Stimulated activated CD4-positive, alpha-beta T cell treated with anti-CD3 and anti-CD28 coated beads, TNF-alpha, amount 100 ng/mL, for 1 hour (primary cell): ENCODE results near the gene RGS10.

Experiments
- DNase-seq, 3 donors: peaks; one replicate each; pipeline ENCODE4 v3.0.0-alpha.2; 2020; ENCODE audit warnings: low read depth in 3 of 3, low spot score in 1 of 3

Gene RGS10

DNA sequence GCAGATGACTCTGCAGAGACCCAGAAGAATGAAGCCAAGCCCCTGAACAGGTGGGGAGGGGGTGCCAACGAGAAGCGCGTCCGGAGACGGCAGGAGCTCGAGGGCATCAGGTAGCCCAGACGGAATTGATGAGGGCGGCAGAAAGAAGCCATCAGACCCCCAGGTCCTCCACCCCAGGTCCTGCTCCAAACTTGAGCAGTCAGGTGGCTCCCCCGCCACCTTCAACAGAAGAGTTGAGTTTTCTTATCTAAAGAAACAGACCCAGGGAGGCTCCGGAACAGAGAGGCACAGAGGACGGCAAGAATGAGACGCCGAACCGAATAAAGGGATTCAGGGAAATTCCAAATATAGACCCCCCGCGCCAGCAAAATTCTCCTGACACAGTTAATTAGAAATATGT, 22.2 kb downstream of the RGS10 start:
- DNase-seq = no peak

GRCh38 chr10:119518936-119519335, 23.6 kb downstream of the RGS10 start:
- no peak for DNase-seq

DNA sequence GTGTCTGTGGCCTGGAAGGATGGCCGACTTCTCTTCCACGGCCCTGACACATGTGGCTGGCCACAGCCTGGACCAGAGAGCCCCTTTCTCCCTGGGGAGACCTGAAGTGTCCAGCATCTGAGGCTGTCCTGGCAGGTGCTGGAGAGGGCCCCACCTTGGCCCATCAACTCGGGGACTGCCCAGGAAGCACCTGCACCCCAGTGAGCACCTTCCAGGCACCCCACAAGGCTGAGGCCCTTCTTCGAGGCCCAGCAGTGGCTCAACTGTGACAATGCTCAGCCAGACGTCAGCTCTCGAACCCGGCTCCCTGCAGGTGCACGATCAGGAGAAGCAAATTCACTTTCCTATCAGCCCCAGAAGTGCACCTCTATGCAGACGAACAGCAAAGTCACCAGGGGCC, 24.3 kb downstream of the RGS10 start:
- DNase-seq = no peak

- no peak for DNase-seq
Observed at GRCh38 chr10:119517235-119518141, 25.0 kb downstream of the RGS10 start.

DNA sequence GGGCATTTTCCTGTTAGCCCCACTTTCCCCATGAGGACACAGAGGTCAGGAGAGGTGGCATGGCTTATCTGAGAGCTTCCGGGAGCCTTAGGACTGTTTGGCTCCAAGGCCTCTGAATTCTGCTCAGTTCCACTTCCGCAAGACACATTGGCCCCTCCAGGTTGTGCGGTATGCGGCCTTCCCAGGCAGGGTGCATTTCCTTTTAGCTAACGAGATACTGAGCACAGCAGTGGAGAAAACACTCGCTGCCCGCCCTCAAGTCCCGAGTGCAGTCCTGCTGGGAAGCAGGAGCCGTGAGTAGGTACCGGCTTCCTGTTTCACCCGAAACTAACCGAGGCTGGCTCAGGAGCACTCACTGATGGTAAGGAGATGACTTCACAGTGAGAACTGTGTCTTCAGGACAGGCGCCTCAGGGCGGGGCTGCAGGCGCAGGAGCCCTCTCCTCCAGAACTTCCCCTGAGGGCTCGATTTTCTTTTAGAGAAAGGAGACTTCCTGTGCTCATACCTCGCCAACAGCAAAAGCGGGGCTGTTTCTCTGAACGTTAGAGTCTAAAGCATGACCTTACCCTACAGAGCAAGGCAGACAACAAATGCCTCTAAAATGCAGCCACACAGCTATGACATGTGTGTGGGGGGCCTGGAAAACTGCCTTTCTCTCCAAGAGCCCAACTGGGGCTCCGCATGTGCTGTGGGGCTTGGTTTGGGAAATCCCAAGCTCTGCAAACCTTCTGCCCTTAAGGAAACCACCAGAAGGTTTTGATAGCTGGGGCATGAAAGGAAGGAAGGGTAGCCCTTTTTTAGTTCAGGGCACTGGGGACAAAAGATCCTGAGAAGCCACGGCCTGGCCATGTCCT, 25.9 kb downstream of the RGS10 start:
- peak in 2 of 3 donors; percentile 39 to 40 for DNase-seq

DNA sequence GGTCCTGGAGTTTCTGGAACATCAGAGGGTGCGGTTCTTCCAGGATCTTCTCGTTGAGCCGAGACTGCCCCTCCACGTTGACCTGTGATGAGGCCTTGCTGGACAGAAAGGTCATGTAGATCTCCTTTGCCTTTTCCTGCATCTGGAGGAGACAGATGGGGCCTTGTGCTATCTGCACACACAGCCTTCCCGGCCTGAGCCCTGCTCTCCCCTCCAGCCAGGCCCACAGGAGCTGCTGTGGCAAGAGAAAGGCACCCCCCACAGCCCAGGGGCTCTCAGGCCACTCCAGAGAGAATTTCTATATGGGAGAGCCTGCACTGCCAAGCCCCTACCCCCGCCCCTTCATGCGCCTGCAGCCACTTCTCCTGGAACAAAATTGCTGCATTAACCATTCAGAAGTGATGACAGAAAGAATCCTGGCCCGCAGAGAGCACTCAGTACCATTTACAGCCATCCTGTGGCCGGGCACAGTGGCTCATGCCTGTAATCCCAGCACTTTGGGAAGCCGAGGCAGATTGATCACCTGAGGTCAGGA, 26.9 kb downstream of the RGS10 start:
- no peak for DNase-seq

GRCh38 chr10:119514819-119515218, 27.7 kb downstream of the RGS10 start:
- DNase-seq = no peak

GRCh38 chr10:119511828-119512515, 30.5 kb downstream of the RGS10 start:
- no peak for DNase-seq

DNA sequence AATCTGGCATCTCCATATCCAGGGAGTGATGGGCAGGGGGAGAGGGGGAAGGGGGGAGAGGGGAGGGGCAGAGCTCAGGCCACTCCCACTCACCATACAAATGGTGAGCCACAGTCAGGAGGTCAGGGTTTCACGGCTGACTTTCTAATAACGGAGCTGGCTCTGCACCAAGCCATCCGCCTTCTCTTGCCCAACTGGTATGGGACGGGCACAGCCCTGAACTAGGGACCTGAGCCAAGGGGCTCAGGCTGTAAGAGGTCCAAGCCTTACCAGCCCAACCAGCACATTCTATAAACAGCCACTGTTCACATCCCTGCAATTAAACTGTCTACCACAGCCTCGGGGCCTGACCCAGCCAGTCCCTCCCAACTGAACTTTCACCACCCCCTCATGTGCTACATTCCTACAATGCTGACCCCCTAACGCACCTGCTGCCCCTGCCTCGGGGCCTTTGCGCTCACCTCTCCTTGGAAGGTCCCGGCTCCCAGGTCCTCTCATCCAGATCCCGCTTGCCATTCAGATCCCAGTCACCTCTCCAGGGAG, 32.5 kb downstream of the RGS10 start:
- DNase-seq = no peak

DNA sequence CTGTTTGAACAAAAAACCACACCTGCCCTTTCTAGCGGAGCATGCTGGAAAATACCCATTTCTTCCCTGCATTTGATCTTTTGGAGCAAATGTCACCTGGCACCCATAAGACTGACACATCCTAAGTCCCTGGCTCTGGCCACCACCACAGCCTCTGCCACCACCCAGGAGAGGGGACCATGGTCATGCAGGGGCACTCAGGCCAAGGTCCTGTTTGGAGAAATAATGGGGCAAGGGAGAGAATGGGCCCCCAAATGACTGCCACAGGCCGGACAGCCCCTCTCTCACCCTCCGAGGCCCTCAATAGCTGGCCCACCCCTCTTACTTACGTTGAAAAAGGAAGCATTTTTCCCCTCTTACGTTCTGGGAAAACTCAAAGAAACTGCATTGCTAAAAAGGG, 35.4 kb downstream of the RGS10 start:
- DNase-seq = no peak

GRCh38 chr10:119505588-119506315, 36.8 kb downstream of the RGS10 start:
- DNase-seq = no peak

GRCh38 chr10:119505131-119505551, 37.4 kb downstream of the RGS10 start:
- DNase-seq = no peak

DNA sequence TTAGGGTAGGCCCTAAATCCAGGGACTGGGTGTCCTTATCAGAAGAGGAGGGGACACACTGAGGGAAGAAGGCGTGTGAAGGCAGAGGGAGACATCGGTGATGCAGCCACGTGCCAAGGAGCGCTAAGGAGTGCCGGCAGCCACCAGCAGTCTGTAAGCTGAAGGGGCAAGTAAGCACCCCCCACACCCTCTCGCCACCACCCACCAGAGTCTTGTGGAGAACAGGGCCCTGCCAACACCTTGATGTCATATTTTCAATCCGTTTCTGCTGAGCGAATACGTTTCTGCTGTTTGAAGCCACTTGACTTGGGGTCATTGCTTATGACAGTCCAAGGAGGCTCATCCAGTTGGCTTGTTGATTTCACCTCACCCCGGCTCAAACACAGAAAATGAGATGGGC, 37.9 kb downstream of the RGS10 start:
- DNase-seq = no peak

GRCh38 chr10:119503821-119504220, 38.7 kb downstream of the RGS10 start:
- DNase-seq = no peak

- no peak for DNase-seq
Observed at GRCh38 chr10:119502618-119503155, 39.8 kb downstream of the RGS10 start.

- peak; percentile 53 to 83 (median 78) for DNase-seq
Observed at GRCh38 chr10:119502209-119502608, 40.3 kb downstream of the RGS10 start.

DNA sequence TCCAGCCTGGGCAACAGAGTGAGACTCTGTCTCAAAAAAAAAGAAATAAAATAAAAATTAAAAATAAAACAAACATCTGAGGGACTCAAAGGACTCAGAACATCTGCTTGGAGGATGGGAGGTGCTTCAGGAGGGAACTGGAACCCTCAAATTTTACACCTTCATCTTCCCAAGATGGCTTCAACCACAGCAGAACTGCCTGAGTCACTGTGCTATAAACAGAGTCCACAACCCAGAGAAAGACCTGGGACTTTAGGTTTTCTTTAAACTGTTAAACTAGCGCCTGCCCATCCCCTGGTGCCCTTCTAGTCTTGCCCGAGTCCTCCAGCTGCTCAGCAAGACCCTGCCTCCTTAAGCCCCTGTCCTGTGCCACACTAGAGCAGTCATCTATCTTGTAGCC, 40.8 kb downstream of the RGS10 start:
- DNase-seq = no peak

DNA sequence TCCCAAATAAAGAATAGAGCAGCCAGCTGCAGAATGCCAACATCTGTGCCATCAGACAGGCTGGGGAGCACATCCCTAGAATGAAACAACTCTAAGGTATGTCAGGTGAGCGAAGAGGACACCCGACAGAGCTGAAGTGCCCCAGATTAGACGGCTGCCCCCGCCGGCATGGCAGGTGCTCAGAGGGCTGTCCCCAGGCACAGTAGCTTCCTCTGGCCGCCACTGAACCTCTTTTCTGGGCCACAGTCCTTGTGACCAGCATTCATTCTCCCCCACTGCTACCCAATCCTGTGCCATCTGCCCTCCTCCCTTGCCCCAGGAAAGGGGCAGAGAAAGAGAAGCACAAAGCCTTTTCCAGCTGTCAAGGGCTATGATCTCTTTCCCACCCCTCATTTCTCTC, 41.7 kb downstream of the RGS10 start:
- DNase-seq = no peak

- DNase-seq = no peak
Observed at GRCh38 chr10:119500123-119500795, 42.3 kb downstream of the RGS10 start.

GRCh38 chr10:119499677-119500002, 42.9 kb downstream of the RGS10 start:
- DNase-seq = no peak
